GM18498 (cell line): Measurements from ENCODE around the gene AKAP13.
A peak's percentile ranks its signal among the peaks of the same experiment; 100 is the strongest.

Experiments used
- ATAC-seq: cut with Tn5 transposase; IDR thresholded peaks from one replicate; pipeline ENCODE4 v1.9.1; 2021; ENCODE audit warnings: mild to moderate bottlenecking, moderate library complexity; ENCODE audit not compliant: unreplicated experiment

Gene AKAP13

GRCh38 chr15:85616549-85617110, 236.2 kb downstream of the AKAP13 start:
- no peak for ATAC-seq

GRCh38 chr15:85618228-85618505, 237.8 kb downstream of the AKAP13 start:
- no peak for ATAC-seq

- ATAC-seq: peak; percentile 60
These were observed 238.6 kb downstream of the AKAP13 start for GRCh38 chr15:85618956-85619491.

- ATAC-seq: no peak
These were observed 239.7 kb downstream of the AKAP13 start for GRCh38 chr15:85619992-85620689.

- no peak for ATAC-seq
These were observed 240.3 kb downstream of the AKAP13 start for GRCh38 chr15:85620690-85621049.

- ATAC-seq: no peak
These were observed 240.7 kb downstream of the AKAP13 start for GRCh38 chr15:85621094-85621493.

GRCh38 chr15:85622221-85622831, 241.9 kb downstream of the AKAP13 start:
- ATAC-seq: no peak

GRCh38 chr15:85623315-85624049, 243.1 kb downstream of the AKAP13 start:
- no peak for ATAC-seq

GRCh38 chr15:85624291-85624801, 243.9 kb downstream of the AKAP13 start:
- no peak for ATAC-seq

- peak; percentile 21 for ATAC-seq
These were observed 244.9 kb downstream of the AKAP13 start for GRCh38 chr15:85625166-85625830.

- peak; percentile 83 for ATAC-seq
These were observed 245.5 kb downstream of the AKAP13 start for GRCh38 chr15:85625856-85626255.

GRCh38 chr15:85627213-85627935, 247.0 kb downstream of the AKAP13 start:
- ATAC-seq: no peak

- no peak for ATAC-seq
These were observed 249.9 kb downstream of the AKAP13 start for GRCh38 chr15:85630311-85630710.

GRCh38 chr15:85631018-85631417, 250.6 kb downstream of the AKAP13 start:
- no peak for ATAC-seq

- ATAC-seq: no peak
These were observed 251.6 kb downstream of the AKAP13 start for GRCh38 chr15:85632014-85632413.

- no peak for ATAC-seq
These were observed 253.5 kb downstream of the AKAP13 start for GRCh38 chr15:85633859-85634258.

- no peak for ATAC-seq
These were observed 255.9 kb downstream of the AKAP13 start for GRCh38 chr15:85636351-85636750.

- ATAC-seq: peak; percentile 52
These were observed 259.5 kb downstream of the AKAP13 start for GRCh38 chr15:85639752-85640381.

- no peak for ATAC-seq
These were observed 261.8 kb downstream of the AKAP13 start for GRCh38 chr15:85642065-85642692.
